HEK293T (cell line): ENCODE measurements around the gene TOR4A.

Experiments used
- ARNT ChIP-seq: fragments of 450-650 bp; IDR thresholded peaks from 2 replicates; pipeline ENCODE4 v1.6.1; 2017; ENCODE audit warnings: mild to moderate bottlenecking
- BHLHE40 ChIP-seq: fragments of 450-650 bp; IDR thresholded peaks from 2 replicates; pipeline ENCODE4 v1.6.1; 2016; ENCODE audit warnings: mild to moderate bottlenecking, moderate library complexity, borderline replicate concordance
- ELF4 ChIP-seq: fragments of 450-650 bp; IDR thresholded peaks from 2 replicates; pipeline ENCODE4 v1.6.1; 2017; ENCODE audit warnings: antibody characterized with exemption
- FOXA1 ChIP-seq: fragments of 450-650 bp; IDR thresholded peaks from 2 replicates; pipeline ENCODE4 v1.6.1; 2016; ENCODE audit warnings: mild to moderate bottlenecking
- FOXK2 ChIP-seq: fragments of 450-650 bp; IDR thresholded peaks from 2 replicates; pipeline ENCODE4 v1.6.1; 2016; ENCODE audit warnings: mild to moderate bottlenecking
- L3MBTL2 ChIP-seq: fragments of 450-650 bp; conservative IDR thresholded peaks from 2 replicates; pipeline ENCODE4 v1.6.1; 2016; ENCODE audit warnings: mild to moderate bottlenecking
- NFRKB ChIP-seq: fragments of 450-650 bp; IDR thresholded peaks from 2 replicates; pipeline ENCODE4 v1.6.1; 2016; ENCODE audit warnings: mild to moderate bottlenecking, moderate library complexity
- PKNOX1 ChIP-seq: fragments of 450-650 bp; IDR thresholded peaks from 2 replicates; pipeline ENCODE4 v1.6.1; 2016
- SP1 ChIP-seq: fragments of 450-650 bp; IDR thresholded peaks from 2 replicates; pipeline ENCODE4 v1.6.1; 2017
- SUZ12 ChIP-seq: fragments of 450-650 bp; IDR thresholded peaks from 2 replicates; pipeline ENCODE4 v1.6.1; 2016; ENCODE audit warnings: mild to moderate bottlenecking
- ZNF384 ChIP-seq: fragments of 450-650 bp; IDR thresholded peaks from 2 replicates; pipeline ENCODE4 v1.6.1; 2016

GRCh38 chr9:137256856-137257255 lies 20.7 kb upstream of the TOR4A start:
- TF ChIP-seq SUZ12: no peak
- TF ChIP-seq FOXK2: no peak
- TF ChIP-seq PKNOX1: no peak
- no peak for TF ChIP-seq FOXA1
- no peak for TF ChIP-seq SP1
- TF ChIP-seq ELF4: no peak
- no peak for TF ChIP-seq ZNF384
- no peak for TF ChIP-seq BHLHE40
- no peak for TF ChIP-seq ARNT
- no peak for TF ChIP-seq L3MBTL2
- TF ChIP-seq NFRKB: no peak
